ENCODE results near the gene CTNND2.

The CTNND2 gene

GRCh38 chr5:10949856-10950630 is 954.2 kb downstream of the CTNND2 start:
- no peak for TF ChIP-seq EZH2 (optimal IDR thresholded peaks at IDR 0.05; ENCODE audit: low read depth, low read length)
- H4K20me1 ChIP-seq (ENCODE audit: insufficient read depth, low read length) = no peaks in the 10 kb centered on the region
- H3K27me3 ChIP-seq (replicated peaks; ENCODE audit: insufficient read depth, low read length) = no peaks in the 10 kb centered on the region
- no peaks in the 10 kb centered on the region for H3K79me2 ChIP-seq (ENCODE audit: low read length)
- no peak overlapping the region for H3K27ac ChIP-seq (ENCODE audit: low read length)
- no peaks in the 10 kb centered on the region for H3K9me3 ChIP-seq (replicated peaks; ENCODE audit: insufficient read depth, low read length)
- no peaks in the 10 kb centered on the region for H3K4me1 ChIP-seq (ENCODE audit: low read length)
- H3K4me3 ChIP-seq (ENCODE audit: low read length) = no peak overlapping the region
- H3K4me2 ChIP-seq (ENCODE audit: low read depth, low read length) = no peak overlapping the region
- H3F3A ChIP-seq (ENCODE audit: insufficient read depth, low read length) = no peaks in the 10 kb centered on the region
- no peaks in the 10 kb centered on the region for H3K9me2 ChIP-seq (replicated peaks; ENCODE audit: insufficient read depth, low read length)
- DNase-seq = no peak
- H3K36me3 ChIP-seq (replicated peaks; ENCODE audit: insufficient read depth, low read length) = no peaks in the 10 kb centered on the region
- no peak overlapping the region for H3K9ac ChIP-seq (ENCODE audit: low read length)
- no peak overlapping the region for H2AFZ ChIP-seq (ENCODE audit: low read length)

GRCh38 chr5:10946050-10946449 is 958.2 kb downstream of the CTNND2 start:
- Histone ChIP-seq H3F3A (ENCODE audit: insufficient read depth, low read length) (no peaks in the 10 kb centered on the region), H3K36me3 (replicated peaks; ENCODE audit: insufficient read depth, low read length) (no peaks in the 10 kb centered on the region), H3K9me2 (replicated peaks; ENCODE audit: insufficient read depth, low read length) (no peaks in the 10 kb centered on the region), H2AFZ (ENCODE audit: low read length) (no peak overlapping the region), H3K4me2 (ENCODE audit: low read depth, low read length) (no peak overlapping the region), H4K20me1 (ENCODE audit: insufficient read depth, low read length) (no peaks in the 10 kb centered on the region), H3K9ac (ENCODE audit: low read length) (no peak overlapping the region), H3K4me3 (ENCODE audit: low read length) (no peak overlapping the region), H3K4me1 (ENCODE audit: low read length) (no peaks in the 10 kb centered on the region), H3K79me2 (ENCODE audit: low read length) (no peaks in the 10 kb centered on the region), H3K9me3 (replicated peaks; ENCODE audit: insufficient read depth, low read length) (no peaks in the 10 kb centered on the region), H3K27ac (ENCODE audit: low read length) (no peak overlapping the region), H3K27me3 (replicated peaks; ENCODE audit: insufficient read depth, low read length) (no peaks in the 10 kb centered on the region)
- TF ChIP-seq EZH2phosphoT487 (IDR thresholded peaks at IDR 0.05; ENCODE audit: low read length) = no peak
- no peak for TF ChIP-seq CTCF (IDR thresholded peaks at IDR 0.05; ENCODE audit: low read length)
- TF ChIP-seq EZH2 (optimal IDR thresholded peaks at IDR 0.05; ENCODE audit: low read depth, low read length) = no peak
- DNase-seq = no peak

- no peak overlapping the region for H3K9ac ChIP-seq (ENCODE audit: low read length)
- H2AFZ ChIP-seq (ENCODE audit: low read length) = no peak overlapping the region
- H3K9me2 ChIP-seq (replicated peaks; ENCODE audit: insufficient read depth, low read length) = no peaks in the 10 kb centered on the region
- no peak for DNase-seq
- H3K27ac ChIP-seq (ENCODE audit: low read length) = no peak overlapping the region
- H3K4me3 ChIP-seq (ENCODE audit: low read length) = no peak overlapping the region
- no peak for TF ChIP-seq EZH2phosphoT487 (IDR thresholded peaks at IDR 0.05; ENCODE audit: low read length)
- no peak for TF ChIP-seq CTCF (IDR thresholded peaks at IDR 0.05; ENCODE audit: low read length)
- no peak for TF ChIP-seq EZH2 (optimal IDR thresholded peaks at IDR 0.05; ENCODE audit: low read depth, low read length)
- no peaks in the 10 kb centered on the region for H3K36me3 ChIP-seq (replicated peaks; ENCODE audit: insufficient read depth, low read length)
- no peak overlapping the region for H3K4me2 ChIP-seq (ENCODE audit: low read depth, low read length)
- H3K9me3 ChIP-seq (replicated peaks; ENCODE audit: insufficient read depth, low read length) = no peaks in the 10 kb centered on the region
- H3F3A ChIP-seq (ENCODE audit: insufficient read depth, low read length) = no peaks in the 10 kb centered on the region
- H3K27me3 ChIP-seq (replicated peaks; ENCODE audit: insufficient read depth, low read length) = no peaks in the 10 kb centered on the region
- no peaks in the 10 kb centered on the region for H4K20me1 ChIP-seq (ENCODE audit: insufficient read depth, low read length)
- H3K4me1 ChIP-seq (ENCODE audit: low read length) = no peaks in the 10 kb centered on the region
- no peaks in the 10 kb centered on the region for H3K79me2 ChIP-seq (ENCODE audit: low read length)
Measured at GRCh38 chr5:10941900-10942299, 962.3 kb downstream of the CTNND2 start.
